Neutrophil (primary cell): ENCODE data around the gene SLC9A3.
A peak's percentile ranks its signal among the peaks of the same experiment; 100 is the strongest.

ENCODE experiments used
- H3K27ac ChIP-seq: fragments of 200-600 bp; sonication (generic); 2 replicates; pipeline ENCODE4 v1.5.1; 2016; ENCODE audit warnings: mild to moderate bottlenecking, moderate library complexity
- H3K27me3 ChIP-seq: fragments of 200-600 bp; sonication (generic); 2 replicates; pipeline ENCODE4 v1.6.0; 2016; ENCODE audit warnings: mild to moderate bottlenecking
- H3K36me3 ChIP-seq: fragments of 200-600 bp; sonication (generic); 2 replicates; pipeline ENCODE4 v1.5.1; 2017
- H3K4me1 ChIP-seq, 2 experiments: fragments of 200-600 bp in 1 of 2; sonication (generic) in 1 of 2; 1 replicate in 1 of 2; 2 replicates in 1 of 2; pipeline versions ENCODE4 v1.5.1 to v1.6.1; 2013 to 2016; ENCODE audit warnings: low read depth in 1 of 2, low read length in 1 of 2, mild to moderate bottlenecking in 1 of 2, moderate library complexity in 1 of 2; ENCODE audit not compliant: control insufficient read depth in 1 of 2, insufficient read depth in 1 of 2
- H3K4me3 ChIP-seq, 2 experiments: fragments of 200-600 bp in 1 of 2; sonication (generic) in 1 of 2; 1 replicate in 1 of 2; 2 replicates in 1 of 2; pipeline ENCODE4 v1.5.1; 2013 to 2016; ENCODE audit warnings: low read depth in 1 of 2, low read length in 1 of 2, mild to moderate bottlenecking in 1 of 2, moderate library complexity in 1 of 2
- H3K9me3 ChIP-seq: fragments of 200-600 bp; sonication (generic); 2 replicates; pipeline ENCODE4 v1.5.1; 2016
- CTCF ChIP-seq: fragments of 200-600 bp; sonication (generic); IDR thresholded peaks from 2 replicates; pipeline ENCODE4 v1.5.1; 2016; ENCODE audit warnings: antibody characterized with exemption

Gene SLC9A3

GRCh38 chr5:431711-432050 is 92.6 kb downstream of the SLC9A3 start:
- Histone ChIP-seq H3K36me3 (no peaks in the 10 kb centered on the region), H3K4me1 (no peaks in the 10 kb centered on the region), H3K27ac (no peak overlapping the region)

GRCh38 chr5:431001-431710 is 93.1 kb downstream of the SLC9A3 start:
- no peaks in the 10 kb centered on the region for H3K9me3 ChIP-seq
- H3K27ac ChIP-seq: no peak overlapping the region
- no peaks in the 10 kb centered on the region for H3K36me3 ChIP-seq
- peaks cover 15% of the 10 kb centered on the region for H3K27me3 ChIP-seq
- H3K4me1 ChIP-seq: no peaks in the 10 kb centered on the region
- H3K4me3 ChIP-seq: no peak overlapping the region
- peak; percentile 29 for TF ChIP-seq CTCF

More at GRCh38 chr5:431711-432050, 92.6 kb downstream of the SLC9A3 start:
- Histone ChIP-seq H3K27me3 (peaks cover 15% of the 10 kb centered on the region), H3K9me3 (no peaks in the 10 kb centered on the region), H3K4me3 (no peak overlapping the region)
- no peak for TF ChIP-seq CTCF

- no peak for TF ChIP-seq CTCF
- no peak overlapping the region for H3K4me3 ChIP-seq
- no peaks in the 10 kb centered on the region for H3K36me3 ChIP-seq
- peaks cover 20% of the 10 kb centered on the region for H3K27me3 ChIP-seq
- no peaks in the 10 kb centered on the region for H3K4me1 ChIP-seq
- no peaks in the 10 kb centered on the region for H3K9me3 ChIP-seq
- H3K27ac ChIP-seq: no peak overlapping the region
These were observed 93.9 kb downstream of the SLC9A3 start for GRCh38 chr5:430214-430925.

GRCh38 chr5:429453-430188 is 94.6 kb downstream of the SLC9A3 start:
- no peak overlapping the region for H3K27ac ChIP-seq
- H3K36me3 ChIP-seq: no peaks in the 10 kb centered on the region
- no peaks in the 10 kb centered on the region for H3K4me1 ChIP-seq
- H3K27me3 ChIP-seq: peaks cover 20% of the 10 kb centered on the region
- H3K9me3 ChIP-seq: no peaks in the 10 kb centered on the region
- TF ChIP-seq CTCF: no peak
- no peak overlapping the region for H3K4me3 ChIP-seq

GRCh38 chr5:428754-429452 is 95.3 kb downstream of the SLC9A3 start:
- Histone ChIP-seq H3K9me3 (no peaks in the 10 kb centered on the region), H3K4me1 (no peaks in the 10 kb centered on the region), H3K36me3 (no peaks in the 10 kb centered on the region), H3K4me3 (no peak overlapping the region), H3K27me3 (peaks cover 20% of the 10 kb centered on the region), H3K27ac (no peak overlapping the region)
- TF ChIP-seq CTCF: no peak
